Sigmoid colon (tissue), 7 donors: ENCODE results near the gene FCN1. TPM values are rescaled to one million over a fixed set of nuclear protein-coding genes. Genes with fewer than 3 reads are reported as not detected.
A peak's percentile ranks its signal among the peaks of the same experiment; 100 is the strongest.

ENCODE experiments used
- DNase-seq: peaks from one replicate; pipeline ENCODE4 v3.0.0-alpha.2; 2019
- H3K27ac ChIP-seq, 4 donors: fragments of 200-600 bp; sonication (generic); one replicate each; pipeline ENCODE4 v1.5.1; 2016 to 2019; ENCODE audit warnings: mild to moderate bottlenecking in 1 of 4
- H3K27me3 ChIP-seq, 3 donors: fragments of 200-600 bp; sonication (generic); one replicate each; pipeline ENCODE4 v1.5.1; 2019; ENCODE audit warnings: mild to moderate bottlenecking in 1 of 3
- H3K36me3 ChIP-seq, 4 donors: fragments of 200-600 bp; sonication (generic); one replicate each; pipeline ENCODE4 v1.5.1; 2016 to 2019
- H3K4me1 ChIP-seq, 4 donors: fragments of 200-600 bp; sonication (generic); one replicate each; pipeline ENCODE4 v1.5.1; 2017 to 2019
- H3K4me3 ChIP-seq, 4 donors: fragments of 200-600 bp; sonication (generic); one replicate each; pipeline ENCODE4 v1.5.1; 2017 to 2019; ENCODE audit warnings: mild to moderate bottlenecking in 2 of 4, moderate library complexity in 1 of 4
- H3K9me3 ChIP-seq, 4 donors: fragments of 200-600 bp in 3 of 4; sonication (generic) in 3 of 4; one replicate each; pipeline versions ENCODE4 v1.5.1 to v1.6.1; 2013 to 2019
- CTCF ChIP-seq, 4 experiments: fragments of 450-650 bp in 3 of 4; fragments of 200-600 bp in 1 of 4; IDR thresholded peaks; one replicate each; pipeline ENCODE4 v1.5.1; 2016 to 2019; ENCODE audit warnings: antibody characterized with exemption in 4 of 4, mild to moderate bottlenecking in 3 of 4, moderate library complexity in 2 of 4
- EP300 ChIP-seq, 4 donors: sonication (generic); formaldehyde crosslinking; IDR thresholded peaks; one replicate each; pipeline ENCODE4 v1.6.1; 2017; ENCODE audit warnings: antibody characterized with exemption in 4 of 4
- POLR2A ChIP-seq, 2 donors: fragments of 450-650 bp; IDR thresholded peaks; one replicate each; pipeline ENCODE4 v1.6.1; 2016; ENCODE audit warnings: antibody characterized with exemption in 2 of 2, mild to moderate bottlenecking in 2 of 2, moderate library complexity in 2 of 2
- POLR2AphosphoS5 ChIP-seq, 4 donors: sonication (generic); formaldehyde crosslinking; IDR thresholded peaks; one replicate each; pipeline ENCODE4 v1.6.1; 2017; ENCODE audit warnings: antibody characterized with exemption in 4 of 4
- WGBS, 2 donors: extraction: QIAGEN DNeasy Blood & Tissue Kit; methylation state at CpG; one replicate each; pipeline ENCODE4 v1.1.7; 2013; 5-methylcytosine and 5-hydroxymethylcytosine counted together
- intact Hi-C: fragments of 100-400 bp; cut with DNase I; formaldehyde crosslinking; loops from one replicate; pipeline ENCODE4 v1.15.1; 2023
- polyA plus RNA-seq, 3 donors: library from polyadenylated mRNA; stranded (reverse); fragments of 200-250 nt; gene quantifications; one replicate each; pipeline ENCODE4 v1.2.3, GENCODE V29; 2013
- total RNA-seq, 4 donors: library from RNA; depleted of rRNA; stranded (reverse); fragments of >200 nt; gene quantifications; one replicate each; pipeline ENCODE4 v1.1.0, GENCODE V29; 2016
- donor health status: healthy with polysubstance abuse.
- donor health status: Bipolar disorder and iron deficiency.
- donor health status: healthy.

FCN1 gene
- total and polyA plus RNA-seq, 7 donors: 0.69 to 6.9 (median 1.4) TPM

GRCh38 chr9:134951461-134951860, 33.7 kb upstream of the FCN1 start:
- DNase-seq: peak; percentile 49
- Histone ChIP-seq H3K4me1 (no peaks in the 10 kb centered on the region), H3K27ac (no peak overlapping the region), H3K9me3 (no peaks in the 10 kb centered on the region), H3K4me3 (no peak overlapping the region), H3K36me3 (no peaks in the 10 kb centered on the region), H3K27me3 (peaks cover 0 to 16% (median 0%) of the 10 kb centered on the region in 3 donors)
- TF ChIP-seq POLR2A (IDR thresholded peaks at IDR 0.05) (no peak), POLR2AphosphoS5 (IDR thresholded peaks at IDR 0.05) (no peak), CTCF (IDR thresholded peaks at IDR 0.05) (no peak), EP300 (IDR thresholded peaks at IDR 0.05) (no peak)
- 87 to 90% methylated on average over 11 of the region's 11 CpGs for WGBS, 2 donors
- intact Hi-C loops: no loop called here

- no peaks in the 10 kb centered on the region for H3K36me3 ChIP-seq
- no peak overlapping the region for H3K27ac ChIP-seq
- intact Hi-C loops: no loop called here
- TF ChIP-seq POLR2A (IDR thresholded peaks at IDR 0.05) (no peak), CTCF (IDR thresholded peaks at IDR 0.05) (no peak), POLR2AphosphoS5 (IDR thresholded peaks at IDR 0.05) (no peak), EP300 (IDR thresholded peaks at IDR 0.05) (no peak)
- H3K4me1 ChIP-seq: no peaks in the 10 kb centered on the region
- 77 to 89% methylated on average over 21 of the region's 21 CpGs for WGBS, 2 donors
- H3K27me3 ChIP-seq: peaks cover 0 to 25% (median 6%) of the 10 kb centered on the region in 3 donors
- no peaks in the 10 kb centered on the region for H3K9me3 ChIP-seq
- H3K4me3 ChIP-seq: no peak overlapping the region
- peak; percentile 33 for DNase-seq
Observed at GRCh38 chr9:134950386-134951210, 32.9 kb upstream of the FCN1 start.

GRCh38 chr9:134949681-134950385, 32.1 kb upstream of the FCN1 start:
- intact Hi-C loops: no loop called here
- H3K9me3 ChIP-seq: no peaks in the 10 kb centered on the region
- H3K36me3 ChIP-seq: no peaks in the 10 kb centered on the region
- peak; percentile 46 for DNase-seq
- no peak for TF ChIP-seq CTCF (IDR thresholded peaks at IDR 0.05)
- TF ChIP-seq POLR2AphosphoS5 (IDR thresholded peaks at IDR 0.05): no peak
- no peak for TF ChIP-seq EP300 (IDR thresholded peaks at IDR 0.05)
- TF ChIP-seq POLR2A (IDR thresholded peaks at IDR 0.05): no peak
- 62 to 77% methylated on average over 12 of the region's 12 CpGs for WGBS, 2 donors
- H3K4me1 ChIP-seq: peaks cover 0 to 3% (median under 1%) of the 10 kb centered on the region in 4 donors
- H3K27me3 ChIP-seq: peaks cover 0 to 33% (median 13%) of the 10 kb centered on the region in 3 donors
- no peak overlapping the region for H3K27ac ChIP-seq
- no peak overlapping the region for H3K4me3 ChIP-seq

DNA sequence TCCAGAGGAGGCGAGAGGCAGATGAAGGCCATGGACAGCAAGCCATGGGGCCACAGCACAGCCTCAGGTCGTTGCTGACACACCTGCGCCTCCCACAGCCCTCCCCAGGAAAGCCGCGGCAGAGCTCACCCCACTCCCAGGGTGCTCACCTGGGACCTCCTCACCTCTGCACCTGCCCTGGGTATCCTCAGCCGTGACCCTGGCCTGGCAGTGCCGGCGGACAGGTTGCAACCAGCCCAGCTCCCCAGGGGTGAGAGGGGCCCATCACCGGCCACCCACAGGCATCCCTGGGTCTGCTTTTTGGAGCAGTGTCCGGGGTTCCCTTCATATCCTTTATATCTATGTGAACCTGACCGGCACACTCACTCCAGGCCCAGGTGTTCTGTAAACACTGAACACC, 30.4 kb upstream of the FCN1 start:
- WGBS, 2 donors: 82 to 85% methylated on average over 11 of the region's 11 CpGs
- intact Hi-C loops: no loop called here
- Histone ChIP-seq H3K36me3 (no peaks in the 10 kb centered on the region), H3K4me1 (peaks cover 0 to 16% (median 12%) of the 10 kb centered on the region in 4 donors), H3K27me3 (peaks cover 0 to 49% (median 26%) of the 10 kb centered on the region in 3 donors), H3K9me3 (no peaks in the 10 kb centered on the region), H3K27ac (no peak overlapping the region), H3K4me3 (no peak overlapping the region)
- TF ChIP-seq POLR2A (IDR thresholded peaks at IDR 0.05) (no peak), POLR2AphosphoS5 (IDR thresholded peaks at IDR 0.05) (no peak), EP300 (IDR thresholded peaks at IDR 0.05) (no peak), CTCF (IDR thresholded peaks at IDR 0.05) (no peak)
- no peak for DNase-seq
